ENCODE measurements around the gene PDAP1. TPM values are rescaled to one million over a fixed set of nuclear protein-coding genes. Genes with fewer than 3 reads are reported as not detected.
"Not testable (repeated sequence)": the region's sequence is repeated elsewhere in the genome, so short reads cannot be mapped to it uniquely, and the experiment has no call there.

The PDAP1 gene
- total RNA-seq, 2 donors from 2014 or later: 65.0 to 87.5 TPM

DNA sequence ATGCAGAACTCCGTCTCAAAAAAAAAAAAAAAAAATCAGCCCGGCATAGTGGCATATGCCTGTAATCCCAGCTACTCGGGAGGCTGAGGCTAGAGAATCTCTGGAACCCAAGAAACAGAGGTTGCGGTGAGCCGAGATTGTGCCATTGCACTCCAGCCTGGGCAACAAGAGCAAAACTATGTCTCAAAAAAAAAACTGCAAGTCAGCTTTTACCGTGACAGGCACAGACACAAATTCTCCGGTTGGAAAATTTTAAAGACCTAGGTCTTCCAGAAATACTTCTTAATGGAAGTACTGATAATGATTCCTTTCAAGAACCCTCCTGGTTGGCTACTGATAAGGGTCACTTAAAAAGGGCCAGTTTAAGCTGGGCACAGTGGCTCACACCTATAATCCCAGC, 53.3 kb downstream of the PDAP1 start:
- H3K4me1 ChIP-seq (ENCODE audit: control insufficient read depth in 1 of 2, low read depth in 2 of 2): no peaks in the 10 kb centered on the region
- DNase-seq (ENCODE audit: low spot score) (no peak), ATAC-seq (ENCODE audit: insufficient number of reproducible peaks, low FRiP score, low read depth) (no peak)
- TF ChIP-seq CTCF (IDR thresholded peaks at IDR 0.05): no peak
- H3K27ac ChIP-seq: no peak overlapping the region
- no peaks in the 10 kb centered on the region for H3K27me3 ChIP-seq (replicated peaks; ENCODE audit: insufficient read depth)
- no peaks in the 10 kb centered on the region for H3K9me3 ChIP-seq
- H3K4me3 ChIP-seq: no peak overlapping the region
- H3K36me3 ChIP-seq: peaks cover 85% of the 10 kb centered on the region

DNA sequence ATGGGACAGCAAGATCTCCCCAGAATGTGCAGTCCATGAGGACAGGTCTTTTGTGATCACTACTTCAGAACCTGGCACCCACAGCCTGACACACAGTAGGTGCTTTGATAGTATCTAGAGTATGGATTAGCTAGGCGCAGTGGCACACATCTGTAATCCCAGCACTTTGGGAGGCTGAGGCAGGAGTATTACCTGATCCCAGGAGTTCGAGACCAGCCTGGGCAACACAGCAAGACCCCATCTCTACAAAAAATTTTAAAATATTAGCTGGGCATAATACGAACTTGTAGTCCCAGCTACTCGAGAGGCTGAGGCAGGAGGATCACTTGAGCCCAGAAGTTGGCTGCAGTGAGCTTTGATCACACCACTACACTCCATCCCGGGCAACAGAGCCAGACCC, 56.1 kb downstream of the PDAP1 start:
- no peaks in the 10 kb centered on the region for H3K27me3 ChIP-seq (replicated peaks; ENCODE audit: insufficient read depth)
- TF ChIP-seq CTCF (IDR thresholded peaks at IDR 0.05): no peak
- peaks cover 72% of the 10 kb centered on the region for H3K36me3 ChIP-seq
- no peak overlapping the region for H3K4me3 ChIP-seq
- ATAC-seq (ENCODE audit: insufficient number of reproducible peaks, low FRiP score, low read depth): no peak
- DNase-seq (ENCODE audit: low spot score): no peak
- no peaks in the 10 kb centered on the region for H3K9me3 ChIP-seq
- H3K4me1 ChIP-seq (ENCODE audit: control insufficient read depth in 1 of 2, low read depth in 2 of 2): no peaks in the 10 kb centered on the region
- no peak overlapping the region for H3K27ac ChIP-seq

DNA sequence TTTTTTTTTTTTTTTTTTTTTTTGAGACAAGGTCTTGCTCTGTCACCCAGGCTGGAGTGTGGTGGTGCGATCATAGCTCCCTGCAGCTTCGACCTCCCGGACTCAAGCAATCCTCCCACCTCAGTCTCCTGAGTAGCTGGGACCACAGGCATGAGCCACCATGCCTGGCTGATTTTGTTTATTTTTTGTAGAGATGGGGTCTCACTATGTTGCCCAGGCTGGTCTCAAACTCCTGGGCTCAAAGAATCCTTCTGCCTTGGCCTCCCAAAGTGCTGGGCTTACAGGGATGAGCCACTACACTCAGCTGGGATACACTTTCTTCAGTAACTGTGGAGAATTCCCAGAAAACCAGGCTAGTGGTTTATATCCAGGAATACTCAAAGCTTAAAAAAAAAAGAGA, 57.8 kb downstream of the PDAP1 start:
- H3K27ac ChIP-seq; DNase-seq (ENCODE audit: low spot score); H3K4me3 ChIP-seq; ATAC-seq (ENCODE audit: insufficient number of reproducible peaks, low FRiP score, low read depth); H3K9me3 ChIP-seq; H3K4me1 ChIP-seq (ENCODE audit: control insufficient read depth in 1 of 2, low read depth in 2 of 2); H3K27me3 ChIP-seq (replicated peaks; ENCODE audit: insufficient read depth): not testable (repeated sequence)
- H3K36me3 ChIP-seq: peaks cover 61% of the 10 kb centered on the region

Other genes with a start within 250 kb of the PDAP1 start
- gene KPNA7, start 200.5 kb downstream of the PDAP1 start, total RNA-seq: not detected
- gene MYH16, start 135.8 kb downstream of the PDAP1 start, total RNA-seq: not detected
- 10 to 100 TPM; 76.3 to 99.5 TPM for gene ARPC1A, start 82.7 kb downstream of the PDAP1 start, total RNA-seq
- 100 to 1,000 TPM; 266 to 350 TPM for gene ARPC1B, start 33.9 kb downstream of the PDAP1 start, total RNA-seq
- gene BUD31, start 372 bp upstream of the PDAP1 start, total RNA-seq: 10 to 100 TPM; 52.3 to 78.1 TPM
- 10 to 100 TPM in 1 of 2 donors, 1 to 10 TPM in 1; 5.1 to 23.7 TPM for gene PTCD1, start 30.2 kb upstream of the PDAP1 start, total RNA-seq
- gene CPSF4, start 30.3 kb upstream of the PDAP1 start, total RNA-seq: 10 to 100 TPM; 42.3 to 48.2 TPM
- gene ATP5MF, start 57.6 kb upstream of the PDAP1 start, total RNA-seq: 100 to 1,000 TPM; 137 to 776 TPM
- gene ZNF789, start 64.3 kb upstream of the PDAP1 start, total RNA-seq: 10 to 100 TPM in 1 of 2 donors, 1 to 10 TPM in 1; 3.5 to 12.4 TPM
- gene ZNF394, start 91.7 kb upstream of the PDAP1 start, total RNA-seq: 10 to 100 TPM; 28.4 to 54.9 TPM
- 10 to 100 TPM in 1 of 2 donors, 1 to 10 TPM in 1; 5.1 to 10.2 TPM for gene ZKSCAN5, start 96.1 kb upstream of the PDAP1 start, total RNA-seq
- gene FAM200A, start 143.5 kb upstream of the PDAP1 start, total RNA-seq: 1 to 10 TPM; 3.1 to 4.3 TPM
- 100 to 1,000 TPM; 148 to 210 TPM for gene ZNF655, start 150.0 kb upstream of the PDAP1 start, total RNA-seq
- 1 to 10 TPM in 1 of 2 donors, not detected in 1; 2.2 TPM for gene TMEM225B, start 189.7 kb upstream of the PDAP1 start, total RNA-seq
- gene ZSCAN25, start 208.3 kb upstream of the PDAP1 start, total RNA-seq: 10 to 100 TPM; 13.4 to 21.7 TPM